ENCODE data around the gene CARM1. TPM values are rescaled to one million over a fixed set of nuclear protein-coding genes. Genes with fewer than 3 reads are reported as not detected.
A peak's percentile ranks its signal among the peaks of the same experiment; 100 is the strongest.
"Not testable (repeated sequence)": the region's sequence is repeated elsewhere in the genome, so short reads cannot be mapped to it uniquely, and the experiment has no call there.

Gene CARM1
- total RNA-seq, 1 experiment from 2014 or later, result 51.7 TPM

DNA sequence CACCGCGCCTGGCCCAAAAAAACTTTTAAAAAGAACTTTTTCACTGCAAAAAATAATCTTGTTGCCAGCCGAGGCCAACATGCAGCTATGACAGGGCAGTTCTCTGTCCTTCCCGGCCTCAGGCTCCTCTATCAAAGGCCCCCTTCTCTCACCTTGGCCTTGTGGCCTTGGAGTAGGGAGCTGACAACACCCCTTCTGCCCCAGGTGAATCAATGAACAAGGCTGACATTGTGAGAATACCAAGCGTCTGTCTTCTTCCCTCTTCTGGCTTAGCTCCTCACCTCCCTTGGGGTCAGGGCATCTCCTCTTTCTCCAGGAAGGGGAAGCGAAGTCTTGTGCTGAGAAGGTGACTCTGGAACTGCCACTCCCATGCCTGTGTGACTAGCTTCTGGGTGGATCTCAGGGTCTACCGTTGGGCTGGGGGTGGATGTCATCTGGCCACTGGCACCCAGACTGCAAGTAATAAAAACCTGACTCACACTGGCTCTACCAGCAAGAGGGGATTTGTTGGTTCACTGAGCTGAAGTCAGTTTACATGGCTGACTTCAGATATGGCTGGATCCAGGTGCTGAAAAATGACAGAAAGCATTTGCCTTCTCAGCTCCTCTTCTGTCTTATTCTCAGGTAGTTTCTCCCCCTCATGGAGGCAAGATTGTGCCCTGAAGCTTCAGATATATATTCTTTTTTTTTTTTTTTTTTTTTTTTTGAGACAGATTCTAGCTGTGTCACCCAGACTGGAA lies 16.8 kb upstream of the CARM1 start:
- Mint-ChIP-seq H3K4me1 (ENCODE audit: insufficient read depth, unreplicated experiment) (no peaks in the 10 kb centered on the region), H3K27ac (ENCODE audit: low read depth, unreplicated experiment) (no peak overlapping the region), H3K27me3 (ENCODE audit: insufficient read depth, unreplicated experiment) (no peaks in the 10 kb centered on the region), H3K9me3 (ENCODE audit: unreplicated experiment) (no peaks in the 10 kb centered on the region), H3K4me3 (ENCODE audit: unreplicated experiment) (no peak overlapping the region), H3K36me3 (ENCODE audit: insufficient read depth, unreplicated experiment) (no peaks in the 10 kb centered on the region)
- no peak for DNase-seq (ENCODE audit: unreplicated experiment)
- BruUV-seq (replicated peaks), result no TSS peak
- CTCF ChIA-PET, result interaction anchor here (0.5 to 6.3 kb wide), 4 partner anchors 11 to 80 kb away, joined by 3 to 68 read pairs (median 6); partner anchors contain the start of gene TMED1
- TF ChIP-seq, protein P1, sequence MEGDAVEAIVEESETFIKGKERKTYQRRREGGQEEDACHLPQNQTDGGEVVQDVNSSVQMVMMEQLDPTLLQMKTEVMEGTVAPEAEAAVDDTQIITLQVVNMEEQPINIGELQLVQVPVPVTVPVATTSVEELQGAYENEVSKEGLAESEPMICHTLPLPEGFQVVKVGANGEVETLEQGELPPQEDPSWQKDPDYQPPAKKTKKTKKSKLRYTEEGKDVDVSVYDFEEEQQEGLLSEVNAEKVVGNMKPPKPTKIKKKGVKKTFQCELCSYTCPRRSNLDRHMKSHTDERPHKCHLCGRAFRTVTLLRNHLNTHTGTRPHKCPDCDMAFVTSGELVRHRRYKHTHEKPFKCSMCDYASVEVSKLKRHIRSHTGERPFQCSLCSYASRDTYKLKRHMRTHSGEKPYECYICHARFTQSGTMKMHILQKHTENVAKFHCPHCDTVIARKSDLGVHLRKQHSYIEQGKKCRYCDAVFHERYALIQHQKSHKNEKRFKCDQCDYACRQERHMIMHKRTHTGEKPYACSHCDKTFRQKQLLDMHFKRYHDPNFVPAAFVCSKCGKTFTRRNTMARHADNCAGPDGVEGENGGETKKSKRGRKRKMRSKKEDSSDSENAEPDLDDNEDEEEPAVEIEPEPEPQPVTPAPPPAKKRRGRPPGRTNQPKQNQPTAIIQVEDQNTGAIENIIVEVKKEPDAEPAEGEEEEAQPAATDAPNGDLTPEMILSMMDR (IDR thresholded peaks at IDR 0.05; ENCODE audit: unreplicated experiment), result no peak
- intact Hi-C loops (cut with micrococcal nuclease), result no loop called here
- POLR2A ChIA-PET, result interaction anchor here (0.9 to 2.5 kb wide), 2 partner anchors 8 to 18 kb away, joined by 3 to 9 read pairs; partner anchors contain the start of gene TMED1

DNA sequence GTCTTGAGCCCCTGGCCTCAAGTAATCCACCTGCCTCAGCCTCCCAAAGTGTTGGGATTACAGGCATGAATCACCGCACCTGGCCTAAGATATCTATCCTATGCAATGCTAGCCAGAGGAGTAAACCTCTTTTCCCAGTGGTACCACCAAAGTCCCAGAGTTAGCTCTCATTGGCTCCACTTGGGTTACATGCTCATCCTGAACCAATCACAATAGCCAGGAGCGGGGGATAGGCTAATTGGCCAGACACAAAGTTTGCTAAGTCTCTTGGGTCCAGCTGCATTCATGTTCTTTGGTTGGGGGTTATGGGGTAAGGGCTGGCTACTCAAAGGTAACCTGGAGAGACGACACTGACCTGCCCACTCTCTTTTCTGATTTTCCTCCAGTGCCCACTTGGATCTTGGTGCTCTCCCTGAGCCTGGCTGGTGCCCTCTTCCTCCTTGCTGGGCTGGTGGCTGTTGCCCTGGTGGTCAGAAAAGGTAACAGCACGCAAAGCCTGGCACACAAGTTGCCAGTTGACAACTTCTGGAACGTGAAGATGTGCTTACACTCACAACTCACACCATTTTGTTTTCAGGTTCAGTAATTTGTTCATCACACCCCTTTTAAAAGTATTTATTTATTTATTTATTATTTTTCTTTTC lies 15.4 kb upstream of the CARM1 start:
- DNase-seq (ENCODE audit: unreplicated experiment), result peak; percentile 38
- ChIA-PET POLR2A (interaction anchor here (1.2 to 2.5 kb wide), 2 partner anchors 20 kb away, joined by 4 to 9 read pairs; partner anchors contain the start of gene TMED1), CTCF (interaction anchor here (0.6 to 6.3 kb wide), 2 partner anchors 9 to 13 kb away, joined by 3 to 68 read pairs; no protein-coding TSS in a partner anchor)
- no peak overlapping the region for H3K4me3 Mint-ChIP-seq (ENCODE audit: unreplicated experiment)
- H3K27me3 Mint-ChIP-seq (ENCODE audit: insufficient read depth, unreplicated experiment), result no peaks in the 10 kb centered on the region
- intact Hi-C loops (cut with micrococcal nuclease), result no loop called here
- H3K36me3 Mint-ChIP-seq (ENCODE audit: insufficient read depth, unreplicated experiment), result no peaks in the 10 kb centered on the region
- TF ChIP-seq, protein P1 (IDR thresholded peaks at IDR 0.05; ENCODE audit: unreplicated experiment), result peak; percentile 27
- BruUV-seq (replicated peaks), result no TSS peak
- H3K4me1 Mint-ChIP-seq (ENCODE audit: insufficient read depth, unreplicated experiment), result no peaks in the 10 kb centered on the region
- no peak overlapping the region for H3K27ac Mint-ChIP-seq (ENCODE audit: low read depth, unreplicated experiment)
- no peaks in the 10 kb centered on the region for H3K9me3 Mint-ChIP-seq (ENCODE audit: unreplicated experiment)

DNA sequence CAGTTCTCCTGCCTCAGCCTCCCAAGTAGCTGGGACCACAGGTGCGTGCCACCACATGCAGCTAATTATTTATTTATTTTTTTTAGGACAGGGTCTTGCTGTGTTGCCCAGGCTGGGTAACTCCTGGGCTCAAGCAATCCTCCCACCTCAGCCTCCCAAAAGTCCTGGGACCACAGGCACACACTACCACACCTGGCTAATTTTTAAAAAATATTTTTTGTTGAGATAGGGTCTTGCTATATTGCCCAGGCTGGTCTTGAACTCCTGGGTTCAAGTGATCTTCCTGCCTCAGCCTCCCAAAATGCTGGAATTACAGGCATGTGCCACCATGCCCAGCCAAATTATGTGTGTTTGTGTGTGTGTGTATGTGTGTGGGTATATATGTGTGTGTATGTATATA lies 14.5 kb upstream of the CARM1 start:
- H3K36me3 Mint-ChIP-seq (ENCODE audit: insufficient read depth, unreplicated experiment); DNase-seq (ENCODE audit: unreplicated experiment); intact Hi-C loops (cut with micrococcal nuclease); H3K27ac Mint-ChIP-seq (ENCODE audit: low read depth, unreplicated experiment); H3K4me1 Mint-ChIP-seq (ENCODE audit: insufficient read depth, unreplicated experiment); H3K27me3 Mint-ChIP-seq (ENCODE audit: insufficient read depth, unreplicated experiment); BruUV-seq (replicated peaks); H3K9me3 Mint-ChIP-seq (ENCODE audit: unreplicated experiment); H3K4me3 Mint-ChIP-seq (ENCODE audit: unreplicated experiment): not testable (repeated sequence)
- ChIA-PET CTCF (interaction anchor here (2.3 kb wide), 1 partner anchor 21 kb away, joined by 7 read pairs; the partner anchor contains the start of gene TMED1), POLR2A (interaction anchor here (1.2 kb wide), 1 partner anchor 21 kb away, joined by 4 read pairs; the partner anchor contains the start of gene TMED1)

DNA sequence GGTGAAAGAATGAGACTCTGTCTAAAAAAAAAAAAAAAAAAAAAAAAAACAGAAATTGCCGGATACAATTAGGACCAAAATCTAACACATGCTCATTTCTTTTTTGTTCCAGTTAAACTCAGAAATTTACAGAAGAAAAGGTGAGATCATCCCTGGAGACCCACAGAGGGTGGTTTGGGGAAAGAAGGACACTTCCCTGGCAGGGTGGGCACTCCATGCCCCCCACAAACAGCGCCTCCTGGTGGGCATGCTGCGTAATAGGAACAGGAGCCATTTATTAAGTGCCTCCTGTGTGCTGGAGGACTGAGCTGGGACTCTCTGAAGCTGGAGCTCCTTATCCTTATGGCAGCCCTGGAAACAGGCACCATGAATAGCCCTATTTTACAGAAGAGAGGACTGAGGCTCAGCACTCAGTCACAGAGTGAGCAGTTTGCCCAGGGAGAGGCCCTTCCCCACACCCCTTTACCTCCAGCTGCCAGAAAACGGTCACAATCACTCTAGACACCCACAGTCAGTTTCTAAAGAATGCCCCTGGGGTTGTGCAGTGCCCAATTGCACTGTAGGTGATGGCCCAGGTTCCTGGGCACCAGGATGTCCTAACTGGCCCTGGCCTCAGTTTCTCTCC lies 13.0 kb upstream of the CARM1 start:
- intact Hi-C loops (cut with micrococcal nuclease), result no loop called here
- POLR2A ChIA-PET, result interaction anchor here (0.9 kb wide), 1 partner anchor 103 kb away, joined by 3 read pairs; the partner anchor contains the start of gene SMARCA4

More for the DNA sequence above, 13.0 kb upstream of the CARM1 start:
- H3K27me3 Mint-ChIP-seq (ENCODE audit: insufficient read depth, unreplicated experiment), result no peaks in the 10 kb centered on the region
- no peaks in the 10 kb centered on the region for H3K9me3 Mint-ChIP-seq (ENCODE audit: unreplicated experiment)
- CTCF ChIA-PET, result interaction anchor here (0.6 to 2.3 kb wide), 6 partner anchors 15 to 177 kb away, joined by 3 to 7 read pairs (median 3); partner anchors contain the start of gene TMED1
- H3K4me3 Mint-ChIP-seq (ENCODE audit: unreplicated experiment), result no peak overlapping the region
- BruUV-seq (replicated peaks), result no TSS peak
- DNase-seq (ENCODE audit: unreplicated experiment), result peak; percentile 23
- no peaks in the 10 kb centered on the region for H3K36me3 Mint-ChIP-seq (ENCODE audit: insufficient read depth, unreplicated experiment)
- TF ChIP-seq, protein P1 (IDR thresholded peaks at IDR 0.05; ENCODE audit: unreplicated experiment), result peak; percentile 70
- no peak overlapping the region for H3K27ac Mint-ChIP-seq (ENCODE audit: low read depth, unreplicated experiment)
- H3K4me1 Mint-ChIP-seq (ENCODE audit: insufficient read depth, unreplicated experiment), result peaks cover 9% of the 10 kb centered on the region
